Activated naive CD8-positive, alpha-beta T cell treated with anti-CD3 and anti-CD28 coated beads, Interleukin-2, amount 50 U/mL, for 16 hours (primary cell): Measurements from ENCODE around the gene INSM1.

Experiments used
- DNase-seq: peaks from one replicate; pipeline ENCODE4 v3.0.0-alpha.2; 2020; ENCODE audit warnings: low read depth, low spot score

The INSM1 gene

GRCh38 chr20:20393207-20394120 is 25.6 kb downstream of the INSM1 start:
- no peak for DNase-seq

- DNase-seq, result no peak
Measured at GRCh38 chr20:20395087-20395486, 27.2 kb downstream of the INSM1 start.

GRCh38 chr20:20395903-20396568 is 28.1 kb downstream of the INSM1 start:
- no peak for DNase-seq

DNA sequence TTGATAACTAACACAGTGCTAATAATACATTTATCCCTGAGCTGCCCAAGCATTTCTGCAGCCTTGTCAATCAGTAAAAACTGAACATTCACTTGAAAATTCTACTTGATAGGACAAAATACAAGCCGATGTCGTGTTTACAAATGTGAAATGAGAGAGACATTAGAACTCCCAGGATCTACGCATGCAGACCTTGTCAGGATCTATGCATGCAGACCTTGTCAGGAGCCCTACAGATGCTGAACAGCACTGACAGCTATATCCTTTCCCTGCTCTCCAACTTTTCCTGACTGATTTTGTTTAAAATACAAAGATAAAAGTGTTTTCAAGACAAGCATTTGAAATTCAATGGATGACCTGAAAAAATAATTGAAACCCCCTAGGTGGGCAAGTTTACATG is 28.9 kb downstream of the INSM1 start:
- no peak for DNase-seq

DNA sequence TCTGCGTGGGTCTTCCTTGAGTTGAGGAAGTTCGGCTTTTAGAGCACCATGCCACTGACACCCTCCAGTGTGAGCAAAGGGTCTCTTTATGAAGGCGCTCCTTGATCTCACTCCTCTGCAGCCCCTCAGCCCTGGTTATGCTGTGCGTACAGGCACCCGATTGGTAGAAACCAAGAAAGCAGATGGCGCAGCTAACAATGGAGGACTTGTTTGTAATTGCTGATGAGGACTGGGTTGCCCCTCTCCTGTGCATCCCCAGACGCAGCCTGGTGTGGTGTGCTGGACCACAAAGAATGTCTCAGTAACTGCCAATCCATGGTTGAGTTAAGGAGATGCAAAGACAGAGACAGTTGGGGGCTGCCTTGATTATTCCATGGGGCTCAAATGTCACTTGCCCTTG is 30.2 kb downstream of the INSM1 start:
- no peak for DNase-seq

DNA sequence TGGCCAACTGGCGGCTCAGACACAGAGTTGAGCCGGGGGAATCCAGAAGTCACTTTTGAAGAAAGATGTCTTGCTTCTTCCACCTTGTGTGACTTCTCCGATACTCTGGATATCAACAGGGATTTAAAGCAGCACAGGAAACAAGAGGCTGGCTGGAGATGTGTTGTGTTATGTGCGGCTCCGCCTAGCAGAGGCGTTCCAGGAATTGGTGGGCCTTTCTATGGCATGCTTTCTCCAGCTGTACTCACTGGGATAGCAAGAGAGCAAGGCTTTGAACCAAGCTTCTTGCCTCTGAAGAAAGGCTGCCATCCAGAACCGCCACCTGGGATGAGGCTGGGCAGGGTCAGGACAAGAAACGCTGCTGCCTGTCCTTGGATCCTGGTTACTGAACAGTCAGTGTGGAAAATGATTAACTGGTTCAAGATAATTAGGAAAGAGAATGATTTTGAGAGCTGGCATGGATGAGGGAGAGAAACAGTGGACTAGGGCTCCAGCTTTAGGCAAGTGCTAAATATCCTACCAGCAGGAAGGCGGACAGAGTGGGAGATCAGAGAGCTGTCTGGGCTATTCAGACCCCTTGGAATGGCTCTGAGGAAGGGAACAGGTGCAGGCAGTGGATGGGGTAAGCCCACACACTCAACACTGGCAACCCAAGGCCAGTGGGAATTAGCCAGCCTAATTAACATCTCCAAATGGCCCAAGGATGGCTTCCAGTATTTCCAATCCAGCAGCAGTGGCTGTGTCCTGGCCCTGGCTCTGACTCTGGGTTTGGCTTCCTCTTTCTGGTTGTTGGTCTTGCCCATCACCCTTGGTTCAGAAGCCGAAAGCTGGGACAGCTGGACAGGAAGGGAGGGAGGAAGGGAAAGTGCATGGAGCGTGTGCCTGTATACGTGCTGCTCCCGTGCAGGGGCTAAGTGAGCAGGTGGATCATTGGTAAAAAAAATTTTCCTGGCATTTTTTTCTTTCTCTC is 31.9 kb downstream of the INSM1 start:
- DNase-seq, result no peak

DNA sequence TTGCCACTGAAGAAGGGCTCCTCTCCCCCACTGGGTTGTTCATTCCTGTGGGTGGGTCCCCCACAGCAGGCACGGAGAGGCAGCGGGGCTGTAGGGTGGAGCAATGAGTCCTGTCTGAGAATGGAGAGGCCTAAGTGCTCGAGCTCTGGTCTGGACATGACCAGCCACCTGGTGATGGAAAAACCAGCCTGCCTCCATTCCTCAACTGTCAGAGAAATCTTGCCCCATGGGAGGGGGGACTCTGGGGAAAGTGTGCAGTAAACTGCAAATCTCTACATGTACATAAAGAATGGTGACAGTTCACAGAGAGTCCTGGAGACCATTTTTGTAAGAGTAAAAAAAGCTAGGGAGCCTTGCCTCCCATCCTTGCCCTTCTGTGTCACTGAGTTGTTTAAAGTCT is 34.1 kb downstream of the INSM1 start:
- DNase-seq, result no peak

GRCh38 chr20:20404633-20405032 is 36.7 kb downstream of the INSM1 start:
- no peak for DNase-seq

DNA sequence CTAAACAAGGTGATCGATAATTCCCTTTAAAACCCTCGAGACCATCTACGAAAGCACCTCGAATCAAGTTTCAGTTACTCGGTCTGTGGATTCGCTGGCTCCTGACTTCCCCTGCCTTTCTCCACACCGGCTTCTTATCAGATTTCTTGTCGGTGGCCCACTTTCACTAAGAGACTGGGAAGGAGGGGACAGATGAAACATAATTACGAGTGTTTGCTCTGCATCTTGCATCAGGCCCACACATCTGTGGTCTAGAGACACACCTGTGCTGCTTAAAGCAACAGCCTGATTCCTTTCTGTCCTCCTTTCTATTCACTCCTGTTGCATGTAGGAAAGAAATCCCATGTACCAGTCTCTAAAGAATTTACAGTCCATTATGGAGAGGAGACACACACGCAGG is 37.7 kb downstream of the INSM1 start:
- no peak for DNase-seq

GRCh38 chr20:20406306-20406705 is 38.4 kb downstream of the INSM1 start:
- no peak for DNase-seq

- no peak for DNase-seq
Measured at GRCh38 chr20:20407891-20408805, 40.2 kb downstream of the INSM1 start.

GRCh38 chr20:20409331-20409730 is 41.4 kb downstream of the INSM1 start:
- no peak for DNase-seq

DNA sequence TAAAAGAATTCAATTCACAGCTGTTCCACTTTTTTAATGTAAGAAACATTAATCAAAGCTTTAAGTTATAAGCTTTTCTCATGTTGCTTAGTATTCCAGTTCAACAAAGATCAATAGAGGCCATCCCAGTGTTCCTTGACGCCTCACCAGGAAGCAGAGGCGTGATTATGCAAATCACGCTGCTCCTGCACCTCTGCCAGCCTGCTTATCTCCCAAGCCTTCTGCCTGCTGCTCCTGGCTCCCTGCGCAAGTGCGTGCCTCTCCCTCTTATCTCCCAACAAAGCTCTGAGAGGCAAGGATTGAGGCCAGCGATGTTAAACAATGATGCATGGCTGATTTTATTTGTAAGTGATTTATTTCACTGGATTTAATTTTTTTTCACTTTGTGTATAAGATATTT is 42.8 kb downstream of the INSM1 start:
- DNase-seq, result no peak

DNA sequence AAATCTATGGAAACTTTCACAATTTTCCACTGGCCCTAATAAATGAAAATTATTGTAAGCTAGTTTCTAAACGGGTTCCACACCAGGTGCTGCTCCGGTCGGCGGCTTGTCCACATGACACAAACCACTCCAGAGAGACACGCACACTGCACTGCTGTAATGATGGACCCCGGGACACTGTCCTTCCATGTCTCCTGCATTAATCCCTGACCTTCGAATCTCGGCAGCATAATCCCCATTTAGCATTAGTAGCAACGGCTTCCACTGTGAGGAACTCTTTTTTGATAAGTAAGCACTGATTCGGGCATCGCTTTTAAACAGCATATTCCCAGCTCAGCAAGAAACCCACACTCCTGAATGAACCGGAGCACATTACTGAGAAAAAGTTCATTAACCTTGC is 43.5 kb downstream of the INSM1 start:
- DNase-seq, result no peak

DNA sequence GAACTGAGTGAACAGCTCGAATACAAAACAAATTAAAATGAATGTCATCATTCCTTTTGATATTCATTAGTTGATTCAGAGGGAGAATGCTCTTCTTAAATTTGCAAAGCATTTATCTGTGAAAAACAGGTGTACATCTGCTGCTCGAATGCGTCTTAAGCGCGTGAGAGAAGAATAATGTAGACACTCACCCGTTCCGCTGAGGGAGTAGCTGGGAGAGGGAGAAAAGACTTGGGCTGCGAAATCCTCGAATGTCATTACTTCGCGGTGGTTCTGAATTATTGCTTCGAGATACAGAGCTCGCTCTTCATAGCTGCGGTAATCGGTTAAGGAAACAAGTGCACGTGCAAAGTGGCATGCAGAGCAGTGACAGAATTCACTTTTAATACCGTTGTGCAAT is 43.9 kb downstream of the INSM1 start:
- no peak for DNase-seq

DNA sequence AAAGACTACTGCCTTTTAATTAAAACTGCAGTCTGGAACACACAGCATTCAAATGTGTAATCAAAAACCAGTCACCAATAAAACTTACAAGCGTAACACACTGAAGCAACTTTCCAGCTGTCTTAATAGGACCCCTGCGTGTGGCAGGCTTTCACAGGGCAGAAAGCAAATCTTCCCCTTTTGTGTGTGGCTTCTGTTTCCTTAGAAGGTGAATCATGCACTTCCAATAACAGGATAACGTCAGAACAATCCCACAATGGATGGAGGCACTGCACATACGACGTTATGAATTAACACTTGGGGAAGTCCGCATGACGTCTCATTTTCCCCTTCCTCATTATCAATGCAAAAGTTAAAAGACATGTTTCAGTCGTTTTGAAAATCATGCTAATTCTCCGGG is 44.8 kb downstream of the INSM1 start:
- no peak for DNase-seq

DNA sequence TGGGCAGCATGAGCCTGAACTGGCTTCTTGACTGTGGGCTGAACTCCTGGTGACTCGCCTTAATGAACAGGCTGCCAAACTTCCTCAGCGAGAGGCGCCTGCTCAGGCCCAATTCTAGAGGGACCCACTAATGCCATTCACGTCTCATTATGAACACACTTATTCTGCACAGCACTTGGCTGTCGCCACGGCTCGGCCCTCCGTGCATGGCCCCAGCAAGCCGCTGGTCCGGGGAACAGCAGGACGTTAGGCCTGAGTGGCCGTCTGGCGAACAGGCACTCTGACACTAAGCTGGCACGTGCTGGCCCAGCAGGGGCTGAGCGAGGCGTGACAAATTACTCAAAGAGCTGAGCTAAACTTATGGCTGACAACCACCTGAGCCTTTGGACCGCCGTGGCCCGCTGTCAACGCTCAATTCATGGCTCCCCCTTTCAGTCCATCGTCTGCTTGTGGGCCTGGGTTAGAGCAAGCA is 45.9 kb downstream of the INSM1 start:
- no peak for DNase-seq

DNA sequence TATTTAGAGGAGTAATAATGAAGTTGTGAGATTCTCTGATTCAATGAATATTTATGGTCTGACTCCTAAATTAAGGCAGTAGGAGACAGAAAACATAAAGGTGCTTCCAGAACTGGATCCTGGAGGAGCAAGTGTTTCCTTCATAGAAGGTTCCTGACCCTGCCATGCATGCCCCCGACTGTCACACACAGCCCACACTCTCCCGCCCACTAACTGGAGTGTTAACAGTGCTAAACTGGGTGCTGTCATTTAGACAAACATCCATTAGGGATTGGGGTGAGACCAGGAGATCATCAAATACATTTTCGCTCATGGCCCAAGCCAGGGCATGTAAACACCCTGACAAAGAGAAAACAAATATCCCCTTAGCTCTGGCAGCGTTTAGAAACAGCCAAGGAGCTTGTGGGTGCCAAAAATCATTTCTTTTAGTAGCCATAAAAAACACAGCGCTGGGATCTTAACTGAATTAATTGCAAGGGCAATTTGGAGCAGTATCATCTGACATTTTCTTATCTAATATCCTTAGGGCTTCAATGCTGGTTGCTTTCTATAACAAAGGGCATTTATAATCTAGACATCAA is 46.8 kb downstream of the INSM1 start:
- DNase-seq, result no peak

- DNase-seq, result no peak
Measured at GRCh38 chr20:20415321-20415720, 47.4 kb downstream of the INSM1 start.
